ENCODE results near the gene ASTN2. TPM values are rescaled to one million over a fixed set of nuclear protein-coding genes. Genes with fewer than 3 reads are reported as not detected.

Gene ASTN2
- total RNA-seq, 4 donors from 2014 or later, result 4.0 to 7.0 (median 4.9) TPM

- ATAC-seq, result no peak
- Histone ChIP-seq H3K27ac (no peak overlapping the region), H3K36me3 (no peaks in the 10 kb centered on the region), H3K4me3 (no peak overlapping the region), H3K4me1 (no peaks in the 10 kb centered on the region), H3K9me3 (no peaks in the 10 kb centered on the region), H3K27me3 (no peaks in the 10 kb centered on the region)
- WGBS, 2 donors (ENCODE audit: low coverage in 1 of 2), result 56 to 75% methylated on average over 2 of the region's 2 CpGs
- no peak for TF ChIP-seq POLR2A (IDR thresholded peaks at IDR 0.05)
- TF ChIP-seq POLR2AphosphoS5 (IDR thresholded peaks at IDR 0.05), result no peak
- no peak for TF ChIP-seq EP300 (IDR thresholded peaks at IDR 0.05)
- TF ChIP-seq CTCF (IDR thresholded peaks at IDR 0.05), result no peak
Observed at GRCh38 chr9:117121316-117121715, 293.5 kb downstream of the ASTN2 start.

DNA sequence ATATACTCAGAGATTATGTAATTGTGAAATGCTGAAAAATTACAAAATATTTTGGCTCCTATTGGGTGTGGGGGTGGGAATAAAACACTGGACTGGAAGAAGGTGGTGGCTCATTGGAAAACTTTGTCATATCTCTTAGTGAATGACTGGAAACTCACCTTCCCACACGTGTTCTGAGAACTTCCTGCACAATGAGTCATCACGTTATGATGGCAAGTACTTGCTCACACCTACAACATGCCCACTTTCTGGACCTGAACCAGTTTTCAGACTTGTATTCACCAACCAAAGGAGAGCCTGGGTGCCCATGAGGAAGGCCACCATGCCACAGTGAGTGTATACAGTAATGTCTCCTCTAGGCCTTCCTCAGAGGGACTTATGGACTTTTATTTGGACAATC is 294.8 kb downstream of the ASTN2 start:
- Histone ChIP-seq H3K9me3 (no peaks in the 10 kb centered on the region), H3K27me3 (no peaks in the 10 kb centered on the region), H3K4me1 (no peaks in the 10 kb centered on the region), H3K27ac (no peak overlapping the region), H3K4me3 (no peak overlapping the region), H3K36me3 (no peaks in the 10 kb centered on the region)
- TF ChIP-seq POLR2A (IDR thresholded peaks at IDR 0.05), result no peak
- TF ChIP-seq EP300 (IDR thresholded peaks at IDR 0.05), result no peak
- WGBS, 2 donors (ENCODE audit: low coverage in 1 of 2), result 63% methylated on average over 2 of the region's 2 CpGs
- ATAC-seq, result no peak

DNA sequence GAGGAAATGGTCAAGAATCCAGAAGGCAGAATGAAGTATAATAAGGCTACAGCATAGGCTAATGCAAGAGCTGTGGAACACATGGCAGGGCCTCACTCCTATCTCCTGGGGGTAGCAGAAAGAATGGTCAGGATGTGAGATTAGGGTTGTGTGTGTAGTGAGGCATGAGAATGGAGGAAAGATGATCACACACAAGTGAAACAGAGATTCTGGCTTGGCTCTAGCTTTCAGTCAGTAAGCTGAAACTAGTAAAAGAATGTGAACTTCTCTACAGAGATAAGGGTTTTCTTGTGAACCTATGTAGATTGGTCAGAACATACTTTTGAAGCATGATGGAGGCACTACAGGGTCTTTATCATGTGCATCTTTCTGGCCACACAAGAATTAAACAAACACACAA is 298.8 kb downstream of the ASTN2 start:
- Histone ChIP-seq H3K4me1 (no peaks in the 10 kb centered on the region), H3K4me3 (no peak overlapping the region), H3K27me3 (no peaks in the 10 kb centered on the region), H3K36me3 (no peaks in the 10 kb centered on the region), H3K9me3 (no peaks in the 10 kb centered on the region), H3K27ac (no peak overlapping the region)
- TF ChIP-seq CTCF (IDR thresholded peaks at IDR 0.05) (no peak), POLR2A (IDR thresholded peaks at IDR 0.05) (no peak), EP300 (IDR thresholded peaks at IDR 0.05) (no peak), POLR2AphosphoS5 (IDR thresholded peaks at IDR 0.05) (no peak)
- ATAC-seq, result no peak

DNA sequence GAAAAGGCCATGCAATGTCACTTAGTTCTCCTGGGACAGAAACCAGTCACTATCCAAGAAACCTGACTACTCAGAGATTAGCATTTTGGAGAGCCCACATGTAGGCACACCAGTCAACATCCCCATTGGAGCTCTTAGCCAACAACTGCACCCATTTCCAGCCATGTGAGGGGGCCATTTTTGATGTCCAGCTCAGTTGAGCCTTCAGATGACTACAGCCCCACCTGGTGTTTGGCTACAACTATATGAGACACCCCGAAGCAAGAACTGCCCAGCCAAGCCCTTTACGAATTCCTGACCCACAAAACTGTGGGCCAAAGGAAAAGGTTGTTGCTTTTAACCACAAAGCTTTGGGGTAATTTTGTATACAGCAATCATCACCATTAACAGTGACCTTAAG is 300.1 kb downstream of the ASTN2 start:
- no peaks in the 10 kb centered on the region for H3K4me1 ChIP-seq
- WGBS, 2 donors (ENCODE audit: low coverage in 1 of 2), result 17% methylated on average over 2 of the region's 2 CpGs; no CpG with 5 or more reads in 1 of the 2 donors

GRCh38 chr9:117104716-117105495 is 310.0 kb downstream of the ASTN2 start:
- Histone ChIP-seq H3K27me3 (peaks cover 5% of the 10 kb centered on the region), H3K4me3 (no peak overlapping the region), H3K4me1 (no peaks in the 10 kb centered on the region), H3K27ac (no peak overlapping the region), H3K9me3 (no peaks in the 10 kb centered on the region), H3K36me3 (no peaks in the 10 kb centered on the region)
- TF ChIP-seq CTCF (IDR thresholded peaks at IDR 0.05) (no peak), POLR2A (IDR thresholded peaks at IDR 0.05) (no peak), EP300 (IDR thresholded peaks at IDR 0.05) (no peak), POLR2AphosphoS5 (IDR thresholded peaks at IDR 0.05) (no peak)
- ATAC-seq, result no peak
- whole genome bisulfite sequencing, 2 donors (ENCODE audit: low coverage in 1 of 2), result 51 to 71% methylated on average over 6 to 8 of the region's 8 CpGs

More for the DNA sequence above, 300.1 kb downstream of the ASTN2 start:
- Histone ChIP-seq H3K27ac (no peak overlapping the region), H3K36me3 (no peaks in the 10 kb centered on the region), H3K4me3 (no peak overlapping the region), H3K9me3 (no peaks in the 10 kb centered on the region), H3K27me3 (no peaks in the 10 kb centered on the region)
- ATAC-seq, result no peak
- TF ChIP-seq POLR2A (IDR thresholded peaks at IDR 0.05) (no peak), CTCF (IDR thresholded peaks at IDR 0.05) (no peak), POLR2AphosphoS5 (IDR thresholded peaks at IDR 0.05) (no peak), EP300 (IDR thresholded peaks at IDR 0.05) (no peak)
